ENCODE results near the gene MRPL2. TPM values are rescaled to one million over a fixed set of nuclear protein-coding genes. Genes with fewer than 3 reads are reported as not detected.

Gene MRPL2
- total and polyA plus RNA-seq, 8 donors = 35.2 to 48.0 (median 40.5) TPM

GRCh38 chr6:43019152-43019551 is 40.1 kb downstream of the MRPL2 start:
- TF ChIP-seq CTCF (IDR thresholded peaks at IDR 0.05) = no peak
- DNase-seq (no peak), ATAC-seq (no peak)
- intact Hi-C loops (cut with DNase I) = no loop called here
- Histone ChIP-seq H3K27me3 (no peaks in the 10 kb centered on the region), H3K27ac (no peak overlapping the region), H3K4me3 (no peak overlapping the region), H3K36me3 (peaks cover 0 to 31% of the 10 kb centered on the region in 2 donors), H3K9me3 (no peaks in the 10 kb centered on the region), H3K4me1 (peaks cover 7 to 63% of the 10 kb centered on the region in 2 donors)

- no peaks in the 10 kb centered on the region for H3K27me3 ChIP-seq
- ATAC-seq (no peak), DNase-seq (peak in 1 of 4 donors; percentile 72)
- no peak overlapping the region for H3K4me3 ChIP-seq
- no peak overlapping the region for H3K27ac ChIP-seq
- peaks cover 0 to 34% of the 10 kb centered on the region in 2 donors for H3K36me3 ChIP-seq
- H3K9me3 ChIP-seq = no peaks in the 10 kb centered on the region
- intact Hi-C loops (cut with DNase I) = no loop called here
- TF ChIP-seq CTCF (IDR thresholded peaks at IDR 0.05) = no peak
- H3K4me1 ChIP-seq = peaks cover 14 to 58% of the 10 kb centered on the region in 2 donors
Observed at GRCh38 chr6:43016943-43017334, 42.3 kb downstream of the MRPL2 start.

- Histone ChIP-seq H3K4me1 (peaks cover 14 to 60% of the 10 kb centered on the region in 2 donors), H3K4me3 (no peak overlapping the region), H3K9me3 (no peaks in the 10 kb centered on the region), H3K27ac (no peak overlapping the region), H3K27me3 (no peaks in the 10 kb centered on the region), H3K36me3 (peaks cover 0 to 40% of the 10 kb centered on the region in 2 donors)
- DNase-seq (no peak), ATAC-seq (no peak)
- intact Hi-C loops (cut with DNase I) = no loop called here
- no peak for TF ChIP-seq CTCF (IDR thresholded peaks at IDR 0.05)
Observed at GRCh38 chr6:43016176-43016942, 42.9 kb downstream of the MRPL2 start.

DNA sequence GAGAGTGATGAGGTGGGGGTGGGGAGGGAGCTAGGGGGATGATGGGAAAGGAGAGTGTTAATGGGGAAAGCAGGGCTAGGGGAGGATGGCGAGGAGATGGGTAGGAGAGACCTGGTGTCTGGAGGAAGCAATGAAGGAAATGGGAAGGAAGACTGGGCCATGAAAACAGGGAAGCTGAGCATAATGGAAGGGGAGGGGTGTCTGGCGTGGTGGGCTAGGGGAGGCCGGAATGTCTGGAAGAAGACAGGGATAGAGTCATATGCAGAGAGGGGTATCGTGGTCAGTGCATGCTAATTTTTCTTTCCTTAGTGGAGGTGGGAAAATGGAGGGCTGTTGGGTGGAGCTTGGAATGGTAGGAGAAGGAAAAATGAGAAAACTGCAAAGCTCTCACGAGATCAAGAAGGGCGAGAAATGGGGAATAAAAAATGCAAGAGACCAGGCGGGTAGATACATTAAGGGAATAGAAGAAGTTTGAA is 44.8 kb downstream of the MRPL2 start:
- ATAC-seq (no peak), DNase-seq (peak in 1 of 4 donors; percentile 14)
- Histone ChIP-seq H3K36me3 (peaks cover 0 to 54% of the 10 kb centered on the region in 2 donors), H3K4me3 (peak overlapping the region; percentile 67 to 78), H3K9me3 (no peaks in the 10 kb centered on the region), H3K27ac (peak overlapping the region; percentile 31 to 81), H3K27me3 (no peaks in the 10 kb centered on the region), H3K4me1 (peaks cover 14 to 52% of the 10 kb centered on the region in 2 donors)
- intact Hi-C loops (cut with DNase I) = no loop called here
- TF ChIP-seq CTCF (IDR thresholded peaks at IDR 0.05) = no peak

- Histone ChIP-seq H3K4me1 (peaks cover 14 to 52% of the 10 kb centered on the region in 2 donors), H3K4me3 (peak within 1 kb of the TSS; percentile 67 to 78), H3K27ac (peak within 1 kb of the TSS; percentile 39 to 81), H3K9me3 (no peaks in the 10 kb centered on the region), H3K27me3 (no peaks in the 10 kb centered on the region), H3K36me3 (peaks cover 0 to 54% of the 10 kb centered on the region in 2 donors)
- ATAC-seq (peak; percentile 98), DNase-seq (peak; percentile 99 to 100 (median 99))
- no peak for TF ChIP-seq CTCF (IDR thresholded peaks at IDR 0.05)
- intact Hi-C loops (cut with DNase I) = no loop called here
Observed at GRCh38 chr6:43013843-43014433, 45.3 kb downstream of the MRPL2 start, which contains the start of the genes KLHDC3 and MEA1. Gene KLHDC3 (plus strand): TSS chr6:43014249. CDS start chr6:43017193, 2,944 bp downstream. Gene MEA1 (minus strand): TSS chr6:43013946. CDS start chr6:43013813, 133 bp downstream.

Data from left lung (tissue), 10 donors.